ENCODE results near the gene CLIC1.
A peak's percentile ranks its signal among the peaks of the same experiment; 100 is the strongest.

The CLIC1 gene

GRCh38 chr6:31736021-31736767 is at the start of gene CLIC1:
Gene CLIC1, minus strand, starts transcription at chr6:31736530. Its CDS starts 230 bp downstream, at chr6:31736300.
- DNase-seq = peak; percentile 78 to 83

- no peak for DNase-seq
Measured at GRCh38 chr6:31785475-31785874, 49.1 kb upstream of the CLIC1 start.

DNA sequence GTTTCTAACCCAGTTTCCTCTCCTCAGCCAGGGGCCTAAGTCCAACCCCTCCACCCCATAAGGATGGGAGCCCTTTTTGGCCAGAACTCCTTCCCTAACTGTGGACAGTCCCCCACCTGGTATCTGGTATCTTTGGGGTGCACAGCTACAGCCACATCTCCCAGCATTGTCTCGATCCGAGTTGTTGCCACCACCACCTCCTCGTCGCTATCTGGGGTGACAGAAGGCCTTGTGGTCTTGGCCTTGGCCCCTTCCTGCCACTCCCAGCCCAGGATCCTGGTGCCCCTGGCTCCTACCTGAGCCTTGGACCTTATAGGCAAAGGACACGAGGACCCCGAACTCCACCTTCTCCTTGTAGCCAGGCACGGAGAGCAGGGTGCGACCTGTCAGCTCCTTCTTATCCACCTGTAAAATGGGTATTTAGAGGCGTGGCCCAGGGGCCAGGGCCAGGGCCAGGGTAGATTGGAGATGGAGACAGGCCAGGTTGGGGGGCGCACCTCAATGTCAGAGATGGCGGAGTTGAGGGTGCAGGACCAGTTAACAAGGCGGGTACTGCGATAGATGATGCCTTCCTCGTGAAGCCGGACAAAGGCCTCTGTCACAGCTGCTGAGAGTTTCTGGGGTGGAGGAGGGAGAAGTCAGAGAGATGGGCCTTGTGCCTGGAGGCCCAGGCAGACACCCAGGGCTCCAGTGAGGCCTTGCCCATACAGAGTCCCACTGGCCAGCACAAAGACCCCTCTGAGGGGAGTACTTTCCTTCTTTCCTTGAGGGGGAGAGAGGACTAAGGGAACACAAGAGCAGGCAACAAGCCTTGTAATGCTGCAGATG is 48.0 kb upstream of the CLIC1 start:
- no peak for DNase-seq

DNA sequence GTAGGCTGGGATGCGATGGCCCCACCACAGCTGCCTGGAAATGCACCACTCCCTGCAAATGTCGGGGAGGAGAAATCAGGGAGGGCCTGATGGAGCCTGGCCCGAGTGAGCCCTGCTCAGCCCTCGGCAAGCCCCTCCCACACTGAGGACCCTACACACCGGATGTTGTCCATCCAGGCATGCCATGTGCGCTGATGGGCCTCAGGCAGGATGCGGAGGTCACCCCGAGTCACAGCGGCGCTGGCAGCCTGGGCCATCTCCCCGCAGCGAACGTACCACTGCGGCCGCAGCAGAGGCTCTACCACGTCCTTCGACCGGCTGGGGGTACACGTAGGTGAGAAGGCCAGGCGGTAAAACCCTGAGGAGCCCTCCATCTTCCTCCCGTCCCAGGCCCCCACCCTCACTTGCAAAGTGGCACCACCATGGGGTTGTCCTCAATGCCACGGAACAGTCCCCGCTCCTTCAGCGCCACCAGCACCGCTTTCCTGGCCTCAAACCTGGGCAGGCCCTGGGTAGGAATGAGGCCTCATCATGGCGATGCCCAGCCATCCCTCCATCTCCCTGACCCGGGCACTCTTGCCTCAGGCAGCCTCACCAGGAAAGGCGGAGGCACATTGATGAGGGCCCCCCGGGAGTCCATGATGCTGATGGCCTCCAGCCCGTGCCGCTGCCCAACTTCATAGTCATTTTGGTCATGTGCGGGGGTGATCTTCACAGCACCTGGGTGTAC is 46.0 kb upstream of the CLIC1 start:
- no peak for DNase-seq

DNA sequence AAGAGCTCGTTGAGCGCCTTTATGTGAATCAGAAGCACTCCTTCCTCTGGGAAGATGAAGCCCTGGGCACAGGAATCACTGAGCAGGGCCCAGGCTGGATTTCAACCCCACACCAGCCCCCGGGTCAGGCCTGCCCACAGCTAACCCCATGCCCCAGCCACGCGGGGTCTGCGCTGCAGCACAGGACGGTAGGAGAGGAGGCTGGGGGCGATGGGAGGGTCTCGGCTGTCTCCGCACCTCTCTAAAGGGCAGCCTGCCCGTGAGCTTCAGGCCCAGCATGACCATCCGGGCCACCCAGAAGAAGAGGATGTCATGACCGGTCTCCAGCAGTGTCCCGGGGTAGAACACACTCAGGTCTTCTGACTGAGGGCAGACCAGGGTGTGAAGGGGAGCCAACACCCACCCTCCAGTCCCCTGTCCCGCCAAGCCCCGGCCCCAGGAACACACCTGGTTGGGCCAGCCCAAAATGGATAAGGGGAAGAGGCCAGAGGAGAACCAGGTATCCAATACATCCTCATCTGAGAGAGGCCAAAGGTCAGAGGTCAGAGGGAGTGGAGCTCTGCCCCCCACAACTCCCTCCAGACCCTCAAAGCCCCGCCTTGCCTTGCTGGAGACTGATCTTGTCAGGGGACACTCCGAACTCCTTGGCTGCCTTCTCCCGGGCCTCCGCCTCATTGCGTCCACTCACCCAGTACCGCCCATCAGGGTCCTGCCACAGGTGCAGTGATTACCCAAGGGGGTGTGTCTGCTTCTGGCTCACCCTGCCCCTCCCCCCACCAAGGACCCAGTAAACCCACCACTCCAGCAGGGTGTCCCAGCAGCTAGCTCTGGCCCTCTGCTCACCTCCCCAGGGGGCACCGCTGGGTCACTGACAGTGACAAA is 45.2 kb upstream of the CLIC1 start:
- DNase-seq = no peak

- DNase-seq = no peak
Measured at GRCh38 chr6:31780507-31781243, 44.3 kb upstream of the CLIC1 start.

DNA sequence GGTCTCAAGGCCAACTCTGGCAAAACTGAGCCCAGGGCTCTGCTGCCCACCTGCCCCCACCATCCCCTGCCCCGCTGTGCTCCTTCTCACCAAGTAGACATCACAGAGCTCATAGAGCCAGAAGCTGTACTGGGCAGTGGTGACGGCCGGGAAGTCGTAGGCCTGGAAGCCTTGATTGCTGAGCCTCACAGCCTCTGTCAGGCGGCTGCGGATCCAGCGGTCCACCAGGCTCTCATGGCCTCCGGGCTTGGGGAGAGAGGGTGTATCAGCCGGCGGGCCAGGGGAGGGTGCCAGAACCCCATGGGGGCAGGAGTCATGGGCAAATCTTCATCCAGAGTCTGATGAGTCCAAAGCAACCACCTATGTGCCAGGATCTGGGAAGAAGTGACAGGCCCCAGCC is 43.6 kb upstream of the CLIC1 start:
- DNase-seq = no peak

DNA sequence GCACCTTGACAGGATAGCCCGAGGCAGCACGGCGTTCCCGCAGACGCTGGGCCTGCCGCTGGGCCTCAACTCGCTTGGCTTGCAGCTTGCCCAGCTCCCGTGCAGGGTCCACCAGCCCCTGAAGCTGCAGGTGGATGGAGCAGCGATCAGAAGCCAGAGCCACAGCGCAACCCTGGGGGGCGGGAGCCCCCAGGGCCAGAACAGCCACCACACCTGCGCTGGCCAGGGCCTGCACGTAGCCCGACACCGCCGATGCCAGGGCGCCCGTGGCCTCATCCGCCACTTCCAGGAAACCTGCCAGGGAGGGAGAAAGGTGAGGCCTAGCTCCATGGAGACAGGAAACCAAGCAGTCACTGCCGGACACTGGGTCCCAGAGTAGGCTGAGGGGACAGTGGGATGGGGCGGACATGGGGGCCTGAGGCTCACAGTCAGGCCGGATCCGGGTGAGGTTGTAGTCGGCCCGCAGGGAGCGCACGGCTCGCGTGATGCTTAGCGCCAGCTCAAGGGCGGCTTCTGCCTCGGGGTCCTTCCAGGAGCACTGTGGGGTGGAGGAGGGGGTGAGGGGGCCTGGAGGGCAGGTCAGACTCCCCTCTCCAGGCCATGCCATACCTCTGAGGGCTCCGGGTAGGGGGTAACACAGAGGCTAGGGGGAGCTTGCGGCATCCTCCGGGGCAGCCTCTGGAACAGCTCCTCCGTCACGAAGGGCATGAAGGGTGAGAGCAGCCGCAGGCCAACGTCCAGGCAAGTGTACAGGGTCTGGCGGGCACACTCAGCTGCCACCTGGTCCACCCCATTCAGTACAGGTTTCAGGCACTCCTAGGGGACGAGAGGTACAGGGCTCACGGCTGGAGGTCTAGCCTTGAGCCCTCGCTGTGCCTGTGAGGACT is 42.9 kb upstream of the CLIC1 start:
- no peak for DNase-seq

- no peak for DNase-seq
Measured at GRCh38 chr6:31778193-31778592, 41.9 kb upstream of the CLIC1 start.

DNA sequence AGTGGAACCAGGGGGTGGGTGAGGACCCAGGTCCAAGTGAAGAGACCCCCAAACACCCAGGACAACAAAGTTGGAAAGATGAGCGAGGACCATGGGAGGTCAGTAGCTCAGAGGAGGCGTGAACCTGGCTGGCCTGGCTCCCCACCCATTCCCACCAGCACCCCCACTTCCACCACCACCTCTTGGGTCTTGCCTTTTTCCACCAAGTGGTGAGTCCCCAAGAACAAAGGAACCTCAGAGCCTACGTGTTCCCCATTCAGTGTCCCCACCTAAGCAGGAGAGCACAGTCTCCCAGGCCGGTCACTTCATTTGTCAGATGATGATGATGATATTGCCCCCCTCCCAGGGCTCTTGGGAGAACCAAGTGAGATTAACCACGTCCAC is 41.3 kb upstream of the CLIC1 start:
- DNase-seq = no peak

DNA sequence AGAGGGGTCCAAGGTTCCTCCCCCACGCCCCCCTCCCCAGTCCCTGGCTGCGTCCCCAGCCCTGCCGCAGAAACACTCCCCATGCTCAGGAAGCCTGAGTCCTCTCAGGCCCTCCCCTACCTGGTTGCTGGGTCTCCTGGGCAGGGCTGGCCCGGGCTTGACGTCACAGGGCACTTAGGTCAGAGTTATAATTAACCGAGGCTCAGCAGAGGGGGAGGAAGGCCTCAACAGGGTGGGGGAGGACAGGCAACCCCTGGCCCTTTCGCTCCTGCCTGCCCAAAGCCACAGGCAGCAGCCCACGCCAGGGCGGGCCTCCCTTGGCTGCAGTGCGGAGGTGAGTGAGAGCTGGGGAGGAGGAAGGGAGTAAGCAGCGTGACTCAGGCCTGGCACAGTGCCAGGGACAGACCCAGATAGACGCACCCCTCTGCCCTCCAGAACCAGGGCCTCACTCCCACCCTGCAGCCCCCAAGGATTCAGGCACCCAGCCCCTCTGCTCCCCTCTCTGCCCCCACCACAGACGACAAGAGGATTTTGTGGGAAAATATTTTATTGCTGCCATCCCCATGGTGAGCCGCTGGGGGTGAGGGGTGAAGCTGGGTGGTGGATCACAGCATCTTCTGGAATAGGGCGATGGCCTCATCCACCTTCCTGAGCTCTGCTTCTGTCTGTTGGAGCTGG is 40.8 kb upstream of the CLIC1 start, which contains the start of gene VWA7:
Gene VWA7, minus strand, starts transcription at position 340 of the 678 bp plus-strand sequence. CDS start 549 bp downstream, outside the sequence.
- peak; percentile 79 to 85 for DNase-seq

DNA sequence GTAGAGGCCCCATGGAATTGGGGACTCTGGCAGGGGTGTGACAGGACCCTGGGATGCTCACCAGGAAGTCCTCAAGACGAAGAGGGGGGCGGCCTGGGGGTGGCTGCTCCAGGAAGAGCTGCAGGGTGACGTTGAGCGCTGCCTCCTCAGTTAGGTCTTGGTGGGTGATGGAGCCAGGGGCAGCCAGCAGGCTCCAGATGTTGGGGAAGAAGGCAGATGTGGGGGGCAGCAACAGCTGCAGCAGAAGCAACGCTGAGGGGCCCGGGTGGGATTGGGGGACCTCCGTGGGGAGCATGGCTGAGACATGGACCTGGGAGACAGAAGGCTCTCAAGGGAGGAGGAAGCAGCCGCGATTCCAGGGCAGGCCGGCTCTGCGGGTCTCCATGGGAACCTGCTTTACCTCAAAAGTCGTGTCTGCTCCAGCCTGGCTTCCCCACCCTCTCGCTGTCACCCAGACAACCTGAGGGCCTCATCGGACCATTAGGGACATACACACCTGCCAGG is 40.2 kb upstream of the CLIC1 start:
- DNase-seq = no peak

- no peak for DNase-seq
Measured at GRCh38 chr6:31775633-31776484, 39.5 kb upstream of the CLIC1 start.

GRCh38 chr6:31775184-31775583 is 38.9 kb upstream of the CLIC1 start:
- no peak for DNase-seq

DNA sequence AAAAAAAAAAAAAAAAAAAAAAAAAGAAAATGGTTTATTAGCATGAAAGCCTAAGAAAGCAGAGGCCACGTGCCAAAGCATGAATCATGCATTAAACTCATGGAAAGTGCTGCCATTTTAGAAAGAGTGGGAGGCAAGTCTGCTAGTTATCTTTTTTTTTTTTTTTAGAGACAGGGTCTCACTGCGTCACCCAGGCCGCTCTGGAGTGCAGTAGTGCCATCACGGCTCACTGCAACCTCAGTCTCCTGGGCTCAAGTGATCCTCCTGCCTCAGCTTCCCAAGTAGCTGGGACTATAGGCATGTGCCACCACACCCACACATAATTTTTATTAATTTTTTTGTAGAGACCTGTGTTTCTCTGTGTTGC is 35.6 kb upstream of the CLIC1 start:
- no peak for DNase-seq

DNA sequence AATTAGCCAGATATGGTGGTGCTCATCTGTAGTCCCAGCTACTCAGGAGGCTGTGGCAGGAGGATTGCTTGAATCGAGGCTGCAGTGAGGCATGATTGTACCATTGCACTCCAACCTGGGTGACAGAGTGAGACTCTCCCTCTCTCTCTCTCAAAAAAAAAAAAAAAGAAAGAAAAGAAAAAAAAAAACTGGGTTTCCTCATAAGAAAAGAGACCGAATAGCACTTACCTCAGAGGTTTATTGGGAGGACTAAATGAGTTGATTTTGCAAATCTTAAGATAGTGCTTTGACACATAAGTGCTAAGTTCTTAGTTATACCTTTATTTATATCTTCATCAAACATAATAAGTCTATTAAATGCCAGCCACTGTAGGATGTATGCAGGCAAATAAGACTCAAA is 34.5 kb upstream of the CLIC1 start:
- no peak for DNase-seq

DNA sequence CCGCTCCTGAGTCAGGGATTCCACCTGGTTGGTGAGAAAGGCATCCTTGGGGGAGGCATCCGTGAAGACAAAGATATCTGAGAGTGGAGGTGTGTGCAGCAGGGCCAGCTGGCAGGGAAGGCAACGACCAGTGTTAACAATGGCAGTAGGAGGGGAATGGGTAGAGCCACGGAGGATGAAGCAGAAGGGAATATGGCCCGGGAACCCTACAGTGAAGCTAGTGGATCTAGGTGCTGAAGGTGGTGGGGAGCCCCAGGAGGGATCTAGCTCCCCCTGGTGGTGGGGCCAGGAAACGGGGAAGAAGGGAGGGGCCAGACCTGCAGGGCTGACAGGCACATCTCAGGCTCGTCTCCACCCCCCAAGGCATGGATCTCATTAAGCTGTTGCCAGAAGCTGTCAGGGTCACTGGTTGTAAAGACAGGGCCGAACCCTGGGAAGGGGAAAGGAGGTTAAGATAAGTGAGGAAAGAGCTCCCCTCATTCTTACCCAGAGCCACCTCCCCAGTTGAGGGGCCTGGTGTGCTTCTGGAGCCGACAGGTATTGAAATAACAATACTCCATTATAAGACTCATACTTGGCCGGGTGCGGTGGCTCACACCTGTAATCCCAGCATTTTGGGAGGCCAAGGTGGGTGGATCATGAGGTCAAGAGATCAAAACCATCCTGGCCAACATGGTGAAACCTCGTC is 33.5 kb upstream of the CLIC1 start:
- peak; percentile 83 to 84 for DNase-seq
